ENCODE measurements around the gene ARHGAP4. TPM values are rescaled to one million over a fixed set of nuclear protein-coding genes. Genes with fewer than 3 reads are reported as not detected.

ARHGAP4 gene
- total and polyA plus RNA-seq, 10 of the 15 experiments (the other 5 are each of a cell fraction or from before 2014, with no cell fraction given) = 0.71 to 120 (median 44.3) TPM

GRCh38 chrX:153926858-153927671, 1.0 kb upstream of the ARHGAP4 start (continued):
- TF ChIP-seq IRF5 (IDR thresholded peaks at IDR 0.05; ENCODE audit: borderline replicate concordance) (no peak), E4F1 (IDR thresholded peaks at IDR 0.05; ENCODE audit: borderline replicate concordance, partially characterized antibody) (no peak), PKNOX1 (IDR thresholded peaks at IDR 0.05) (peak; percentile 92), E2F8 (IDR thresholded peaks at IDR 0.05; ENCODE audit: low read depth, partially characterized antibody) (no peak), CBFB (IDR thresholded peaks at IDR 0.05; ENCODE audit: low read depth) (no peak; the same call in 1 of the 2 replicates), CUX1 (IDR thresholded peaks at IDR 0.05; ENCODE audit: insufficient replicate concordance, low read depth, low read length) (no peak), ZNF687 (IDR thresholded peaks at IDR 0.05) (peak; percentile 38; the same call in 1 of the 2 replicates), ZSCAN29 (IDR thresholded peaks at IDR 0.05) (no peak), FOS (IDR thresholded peaks at IDR 0.05; ENCODE audit: borderline replicate concordance, extremely low read depth, insufficient read length) (no peak)

All from GM12878 (cell line).